HG03175 (cell line): Measurements from ENCODE around the gene ADCYAP1.

Source experiments
- ATAC-seq: cut with Tn5 transposase; IDR thresholded peaks from one replicate; pipeline ENCODE4 v1.9.1; 2021; ENCODE audit warnings: mild to moderate bottlenecking, moderate library complexity; ENCODE audit not compliant: unreplicated experiment

ADCYAP1 gene

GRCh38 chr18:959854-960253 lies 55.2 kb downstream of the ADCYAP1 start:
- no peak for ATAC-seq
